Osteocyte (in vitro differentiated cells): ENCODE results near the gene PPP2R5E. TPM values are rescaled to one million over a fixed set of nuclear protein-coding genes. Genes with fewer than 3 reads are reported as not detected.

Experiments
- DNase-seq: peaks from one replicate; pipeline ENCODE4 v3.0.0; 2021; ENCODE audit warnings: mixed read lengths; ENCODE audit not compliant: unreplicated experiment; ENCODE audit errors: extremely low spot score
- H3K27ac Mint-ChIP-seq: one replicate; pipeline ENCODE4 v1.8.0; 2021; ENCODE audit warnings: mild to moderate bottlenecking, mixed read lengths; ENCODE audit not compliant: unreplicated experiment
- H3K27me3 Mint-ChIP-seq: one replicate; pipeline ENCODE4 v1.8.0; 2021; ENCODE audit warnings: mixed read lengths; ENCODE audit not compliant: unreplicated experiment
- H3K36me3 Mint-ChIP-seq: one replicate; pipeline ENCODE4 v1.8.0; 2021; ENCODE audit warnings: mixed read lengths; ENCODE audit not compliant: unreplicated experiment
- H3K4me1 Mint-ChIP-seq: one replicate; pipeline ENCODE4 v1.8.0; 2021; ENCODE audit warnings: mixed read lengths; ENCODE audit not compliant: unreplicated experiment
- H3K4me3 Mint-ChIP-seq: one replicate; pipeline ENCODE4 v1.8.0; 2021; ENCODE audit warnings: mild to moderate bottlenecking, moderate library complexity, mixed read lengths; ENCODE audit not compliant: unreplicated experiment
- H3K9me3 Mint-ChIP-seq: one replicate; pipeline ENCODE4 v1.8.0; 2021; ENCODE audit warnings: mixed read lengths; ENCODE audit not compliant: unreplicated experiment
- total RNA-seq: library from RNA; stranded (reverse); gene quantifications from 2 replicates; pipeline ENCODE4 v1.2.1, GENCODE V29; 2021
- TF ChIP-seq, protein P1 (sequence below): fragments of 200-600 bp; sonication (generic); IDR thresholded peaks from 2 replicates; pipeline ENCODE4 v1.5.0; 2021; ENCODE audit warnings: antibody characterized with exemption, mild to moderate bottlenecking, moderate library complexity

Gene PPP2R5E
- total RNA-seq, 1 donor from 2014 or later, result 43.3 TPM

DNA sequence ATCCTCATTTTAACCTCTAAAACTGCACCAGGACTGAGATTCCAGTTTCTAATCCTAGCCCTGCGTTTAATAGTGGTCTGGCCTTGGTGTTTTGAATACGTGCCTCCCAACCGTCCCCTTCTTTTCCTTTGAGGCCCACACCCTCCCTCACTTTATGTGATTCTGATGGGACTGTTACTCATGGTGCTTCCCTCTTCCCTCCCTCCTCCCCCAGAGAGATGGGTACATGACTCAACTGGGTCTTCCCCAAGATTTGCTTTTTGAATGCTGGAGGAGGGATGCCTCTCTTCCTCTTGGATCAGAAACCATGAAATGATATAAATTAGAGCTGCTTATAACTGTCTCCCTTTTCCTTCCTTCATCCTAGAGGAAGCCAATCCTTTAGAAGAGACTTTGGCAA, 8.2 kb upstream of the PPP2R5E start:
- peak; percentile 8 for DNase-seq
- no peak overlapping the region for H3K4me3 Mint-ChIP-seq
- no peaks in the 10 kb centered on the region for H3K36me3 Mint-ChIP-seq
- TF ChIP-seq, protein P1, sequence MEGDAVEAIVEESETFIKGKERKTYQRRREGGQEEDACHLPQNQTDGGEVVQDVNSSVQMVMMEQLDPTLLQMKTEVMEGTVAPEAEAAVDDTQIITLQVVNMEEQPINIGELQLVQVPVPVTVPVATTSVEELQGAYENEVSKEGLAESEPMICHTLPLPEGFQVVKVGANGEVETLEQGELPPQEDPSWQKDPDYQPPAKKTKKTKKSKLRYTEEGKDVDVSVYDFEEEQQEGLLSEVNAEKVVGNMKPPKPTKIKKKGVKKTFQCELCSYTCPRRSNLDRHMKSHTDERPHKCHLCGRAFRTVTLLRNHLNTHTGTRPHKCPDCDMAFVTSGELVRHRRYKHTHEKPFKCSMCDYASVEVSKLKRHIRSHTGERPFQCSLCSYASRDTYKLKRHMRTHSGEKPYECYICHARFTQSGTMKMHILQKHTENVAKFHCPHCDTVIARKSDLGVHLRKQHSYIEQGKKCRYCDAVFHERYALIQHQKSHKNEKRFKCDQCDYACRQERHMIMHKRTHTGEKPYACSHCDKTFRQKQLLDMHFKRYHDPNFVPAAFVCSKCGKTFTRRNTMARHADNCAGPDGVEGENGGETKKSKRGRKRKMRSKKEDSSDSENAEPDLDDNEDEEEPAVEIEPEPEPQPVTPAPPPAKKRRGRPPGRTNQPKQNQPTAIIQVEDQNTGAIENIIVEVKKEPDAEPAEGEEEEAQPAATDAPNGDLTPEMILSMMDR, result no peak
- peaks cover 5% of the 10 kb centered on the region for H3K4me1 Mint-ChIP-seq
- no peak overlapping the region for H3K27ac Mint-ChIP-seq
- H3K9me3 Mint-ChIP-seq, result no peaks in the 10 kb centered on the region
- no peaks in the 10 kb centered on the region for H3K27me3 Mint-ChIP-seq

DNA sequence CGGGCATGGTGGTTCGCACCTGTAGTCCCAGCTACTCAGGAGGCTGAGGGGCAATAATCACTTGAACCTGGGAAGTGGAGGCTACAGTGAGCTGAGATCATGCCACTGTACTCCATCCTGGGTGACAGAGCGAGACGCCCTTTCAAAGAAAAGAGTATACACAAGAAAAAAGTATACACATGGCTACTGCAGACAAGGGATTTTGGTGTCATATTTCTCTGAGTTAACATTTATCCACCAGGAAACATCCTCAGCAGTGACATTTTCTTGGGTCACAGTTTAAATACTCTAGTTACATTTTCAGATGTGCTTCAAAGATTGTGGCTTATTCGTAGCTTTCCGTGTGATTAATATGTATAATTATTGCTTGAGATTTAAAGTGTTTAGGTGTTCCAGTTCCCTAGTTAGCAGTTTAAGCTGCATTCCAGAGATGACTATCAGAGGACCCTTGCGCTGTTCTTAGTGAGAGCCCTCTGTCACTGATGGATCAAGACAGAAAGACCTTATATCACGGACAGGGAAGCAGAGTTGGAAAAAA, 4.7 kb upstream of the PPP2R5E start:
- H3K27me3 Mint-ChIP-seq, result no peaks in the 10 kb centered on the region
- H3K4me3 Mint-ChIP-seq, result no peak overlapping the region
- TF ChIP-seq, protein P1, result no peak
- H3K4me1 Mint-ChIP-seq, result peaks cover 16% of the 10 kb centered on the region
- H3K36me3 Mint-ChIP-seq, result no peaks in the 10 kb centered on the region
- no peaks in the 10 kb centered on the region for H3K9me3 Mint-ChIP-seq
- no peak for DNase-seq
- H3K27ac Mint-ChIP-seq, result no peak overlapping the region

- no peaks in the 10 kb centered on the region for H3K27me3 Mint-ChIP-seq
- H3K4me3 Mint-ChIP-seq, result no peak overlapping the region
- H3K36me3 Mint-ChIP-seq, result no peaks in the 10 kb centered on the region
Measured at GRCh38 chr14:63545431-63545830, 2.3 kb upstream of the PPP2R5E start.

DNA sequence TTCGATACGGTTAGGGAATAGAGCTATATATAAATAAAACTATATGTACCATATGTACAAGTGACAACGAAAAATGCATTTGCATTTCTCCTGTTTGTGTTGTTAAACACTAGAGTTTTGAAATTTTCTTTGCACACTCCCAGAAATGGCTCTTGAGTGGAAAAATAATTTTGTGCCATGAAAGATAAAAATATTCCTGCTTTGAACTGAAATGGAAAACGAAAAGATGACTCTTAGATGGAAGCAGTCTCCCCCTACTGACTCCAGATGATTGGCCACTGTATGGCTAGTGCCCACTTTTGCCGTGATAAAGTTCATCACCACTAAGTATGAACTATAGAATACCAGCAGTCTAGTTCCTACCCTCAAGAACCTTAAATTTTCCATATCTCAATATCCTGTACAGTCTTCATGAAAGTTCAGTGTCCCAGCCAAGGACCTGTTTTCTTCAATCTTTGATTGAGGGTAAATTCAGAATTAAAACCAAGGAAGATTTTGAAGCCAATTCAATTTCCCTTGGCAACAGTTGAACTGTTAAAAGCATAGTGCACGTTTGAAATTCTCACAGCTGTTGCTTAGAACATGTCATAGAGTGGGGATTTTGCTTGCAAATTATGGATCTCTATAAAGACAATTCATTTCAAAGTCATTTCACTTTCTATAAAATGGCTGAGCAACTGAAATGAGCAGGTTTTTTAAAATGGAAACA, 1.6 kb upstream of the PPP2R5E start:
- Mint-ChIP-seq H3K27ac (no peak overlapping the region), H3K36me3 (no peaks in the 10 kb centered on the region), H3K4me3 (peak overlapping the region; percentile 94), H3K4me1 (peaks cover 25% of the 10 kb centered on the region), H3K27me3 (no peaks in the 10 kb centered on the region), H3K9me3 (no peaks in the 10 kb centered on the region)
- no peak for DNase-seq
- TF ChIP-seq, protein P1, result peak; percentile 64

More at GRCh38 chr14:63545431-63545830, 2.3 kb upstream of the PPP2R5E start:
- no peaks in the 10 kb centered on the region for H3K9me3 Mint-ChIP-seq
- peaks cover 25% of the 10 kb centered on the region for H3K4me1 Mint-ChIP-seq
- H3K27ac Mint-ChIP-seq, result no peak overlapping the region
- TF ChIP-seq, protein P1, result no peak
- DNase-seq, result peak; percentile 19

DNA sequence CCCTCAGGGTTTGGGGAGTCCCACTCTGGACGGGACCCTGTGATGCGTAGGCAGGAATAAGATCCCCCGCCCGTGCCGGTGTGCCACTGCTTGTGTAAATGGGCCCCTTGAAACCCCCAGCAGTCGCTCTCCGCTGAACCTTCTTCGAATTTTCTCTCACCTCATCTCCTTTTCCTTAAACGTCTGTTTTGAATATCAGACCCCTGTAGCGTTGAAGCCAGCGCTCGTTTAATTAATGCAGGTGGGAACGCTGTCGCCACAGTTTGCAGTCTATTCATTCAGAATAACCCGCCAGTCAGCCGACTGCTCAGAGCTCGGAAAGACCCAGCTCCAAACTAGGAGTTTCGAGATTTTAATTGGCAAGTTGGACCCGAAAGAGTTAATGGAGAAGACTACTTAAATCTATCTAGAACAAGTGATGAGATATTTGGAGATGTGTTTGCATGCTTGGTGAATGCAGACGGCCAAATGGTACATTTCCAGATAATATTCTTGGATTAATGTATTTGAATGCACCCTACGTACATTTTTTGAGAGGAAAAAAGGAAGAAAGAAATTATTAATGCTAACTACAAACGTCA, 739 bp upstream of the PPP2R5E start:
- H3K36me3 Mint-ChIP-seq, result peaks cover 7% of the 10 kb centered on the region
- peak overlapping the region; percentile 94 for H3K4me3 Mint-ChIP-seq
- TF ChIP-seq, protein P1, result no peak
- no peaks in the 10 kb centered on the region for H3K27me3 Mint-ChIP-seq
- no peak for DNase-seq
- peaks cover 25% of the 10 kb centered on the region for H3K4me1 Mint-ChIP-seq
- peak overlapping the region; percentile 89 for H3K27ac Mint-ChIP-seq
- no peaks in the 10 kb centered on the region for H3K9me3 Mint-ChIP-seq
